Upper lobe of left lung (tissue), 4 donors: ENCODE data around the gene COX17.

Source experiments
- CTCF ChIP-seq, 6 experiments: fragments of 450-650 bp in 4 of 6; fragments of 200-600 bp in 2 of 6; sonication (generic) in 2 of 6; IDR thresholded peaks; one replicate each; pipeline ENCODE4 v1.5.1; 2016 to 2019; ENCODE audit warnings: antibody characterized with exemption in 6 of 6
- EP300 ChIP-seq, 4 donors: sonication (generic); formaldehyde crosslinking; IDR thresholded peaks; one replicate each; pipeline ENCODE4 v1.5.1; 2017; ENCODE audit warnings: antibody characterized with exemption in 4 of 4, control low read depth in 2 of 4
- POLR2A ChIP-seq, 4 donors: fragments of 450-650 bp; IDR thresholded peaks; one replicate each; pipeline ENCODE4 v1.5.1; 2016 to 2017; ENCODE audit warnings: antibody characterized with exemption in 4 of 4, mild to moderate bottlenecking in 2 of 4
- POLR2AphosphoS5 ChIP-seq, 2 donors: sonication (generic); formaldehyde crosslinking; IDR thresholded peaks; one replicate each; pipeline ENCODE4 v1.5.1; 2017; ENCODE audit warnings: antibody characterized with exemption in 2 of 2

GRCh38 chr3:119679874-119680273 lies 2.7 kb upstream of the COX17 start:
- TF ChIP-seq CTCF (IDR thresholded peaks at IDR 0.05), result no peak
- TF ChIP-seq POLR2AphosphoS5 (IDR thresholded peaks at IDR 0.05), result no peak
- TF ChIP-seq POLR2A (IDR thresholded peaks at IDR 0.05), result no peak
- TF ChIP-seq EP300 (IDR thresholded peaks at IDR 0.05), result no peak
